K562 (cell line): ENCODE measurements around the gene KRTAP5-4. TPM values are rescaled to one million over a fixed set of nuclear protein-coding genes. Genes with fewer than 3 reads are reported as not detected.

Experiments
- ATAC-seq: fragments of 200-7000 bp; cut with Tn5 transposase; 3 replicates; pipeline ENCODE4 v1.9.1; 2020; ENCODE audit warnings: moderate library complexity
- BruUV-seq: library from RNA; stranded (reverse); fragments of 400-500 nt; replicated peaks from 2 replicates; lab custom pipeline; 2021; lab: Mats Ljungman, UMichigan
- CTCF ChIA-PET: fragments of 300-600 bp; formaldehyde crosslinking; extraction: SDS; loops from one replicate; lab custom pipeline; 2021; ENCODE audit warnings: low intra/inter-chr PET ratio; lab: Yijun Ruan, JAX
- POLR2A ChIA-PET: fragments of 300-600, 350-650 bp; sonication (Branson Sonifier 250); formaldehyde crosslinking; extraction: SDS; loops from one replicate; lab custom pipeline; 2021; ENCODE audit warnings: antibody characterized with exemption, inconsistent platforms; lab: Yijun Ruan, JAX
- DNase-seq, 4 experiments: peaks; one replicate each; pipeline versions ENCODE4 v3.0.0 to v3.0.0-alpha.2; 2011 to 2018; ENCODE audit warnings: low spot score in 3 of 4, mixed read lengths in 3 of 4; ENCODE audit errors: extremely low read depth in 1 of 4
- FAIRE-seq: peaks from 2 replicates; lab custom pipeline; 2011; peaks lifted over from hg19 to GRCh38; lab: Jason Lieb, UNC
- H2AFZ ChIP-seq: 2 replicates; pipeline ENCODE4 v1.6.0; 2011; ENCODE audit warnings: low read depth, low read length, control low read depth, inconsistent platforms
- H3K27ac ChIP-seq: fragments of 200-600 bp; 3 replicates; pipeline ENCODE4 v1.8.0; 2011; ENCODE audit warnings: low read depth, mild to moderate bottlenecking, control low read depth, inconsistent platforms, low read length, moderate library complexity, mixed read lengths; ENCODE audit errors: extremely low read depth
- H3K27me3 ChIP-seq, 2 experiments: fragments of 300-600 bp in 1 of 2; 2 replicates in 1 of 2; 3 replicates in 1 of 2; pipeline versions ENCODE4 v1.6.0 to v1.8.0; 2011; ENCODE audit warnings: inconsistent platforms in 2 of 2, low read length in 2 of 2, mild to moderate bottlenecking in 1 of 2, mixed read lengths in 1 of 2, moderate library complexity in 1 of 2; ENCODE audit not compliant: control insufficient read depth in 2 of 2, insufficient read depth in 2 of 2
- H3K36me3 ChIP-seq: fragments of 300-600 bp; 3 replicates; pipeline ENCODE4 v1.8.0; 2011; ENCODE audit warnings: mild to moderate bottlenecking, low read length, inconsistent platforms; ENCODE audit not compliant: control insufficient read depth, insufficient read depth
- H3K4me1 ChIP-seq, 2 experiments: fragments of 200-600 bp in 1 of 2; replicated peaks in 1 of 2; 2 replicates in 1 of 2; 3 replicates in 1 of 2; pipeline versions ENCODE4 v1.5.1 to v1.8.0; 2011; ENCODE audit warnings: inconsistent platforms in 2 of 2, low read length in 2 of 2, mild to moderate bottlenecking in 1 of 2, mixed read lengths in 1 of 2, moderate library complexity in 1 of 2; ENCODE audit not compliant: control insufficient read depth in 2 of 2, insufficient read depth in 2 of 2
- H3K4me2 ChIP-seq: 2 replicates; pipeline ENCODE4 v1.6.1; 2011; ENCODE audit warnings: low read length, control low read depth, inconsistent platforms, mixed read lengths; ENCODE audit not compliant: insufficient read depth
- H3K4me3 ChIP-seq: fragments of 200-600 bp; sonication (generic), shearing (Covaris generic); 2 replicates; pipeline ENCODE4 v1.5.1; 2016; ENCODE audit warnings: control low read depth, inconsistent platforms
- H3K79me2 ChIP-seq: fragments of 200-600 bp; 3 replicates; pipeline ENCODE4 v1.8.0; 2011; ENCODE audit warnings: low read length, inconsistent platforms; ENCODE audit not compliant: control insufficient read depth, insufficient read depth
- H3K9ac ChIP-seq, 2 experiments: 2 replicates each; pipeline versions ENCODE4 v1.6.0 to v1.6.1; 2011; ENCODE audit warnings: low read depth in 2 of 2, low read length in 2 of 2, control low read depth in 1 of 2, inconsistent platforms in 1 of 2, mild to moderate bottlenecking in 1 of 2, mixed read lengths in 1 of 2; ENCODE audit not compliant: insufficient read depth in 1 of 2
- H3K9me1 ChIP-seq: one replicate; pipeline ENCODE4 v1.6.0; 2011; ENCODE audit warnings: inconsistent platforms, mild to moderate bottlenecking, low read length, moderate library complexity; ENCODE audit not compliant: control insufficient read depth, insufficient read depth
- H3K9me3 ChIP-seq: replicated peaks from 2 replicates; pipeline ENCODE4 v1.5.1; 2011; ENCODE audit warnings: low read depth, low read length, inconsistent platforms; ENCODE audit not compliant: control insufficient read depth, insufficient read depth
- H4K20me1 ChIP-seq: replicated peaks from 2 replicates; pipeline ENCODE4 v1.6.1; 2011; ENCODE audit warnings: low read length, inconsistent platforms, mixed read lengths; ENCODE audit not compliant: control insufficient read depth, insufficient read depth
- BCLAF1 ChIP-seq, 2 experiments: fragments of 450-650 bp in 1 of 2; IDR thresholded peaks; 2 replicates each; pipeline ENCODE4 v1.6.1; 2011 to 2017; ENCODE audit warnings: low read depth in 2 of 2, antibody characterized with exemption in 1 of 2, borderline replicate concordance in 1 of 2, low read length in 1 of 2, mild to moderate bottlenecking in 1 of 2, mixed read lengths in 1 of 2; ENCODE audit not compliant: control insufficient read depth in 1 of 2
- FOS ChIP-seq: IDR thresholded peaks from 3 replicates; pipeline ENCODE4 v1.6.1; 2011; ENCODE audit not compliant: insufficient read length; ENCODE audit errors: extremely low read depth
- FOXM1 ChIP-seq, 2 experiments: fragments of 450-650 bp in 1 of 2; sonication (generic) in 1 of 2; formaldehyde crosslinking in 1 of 2; IDR thresholded peaks; 2 replicates each; pipeline versions ENCODE4 v1.6.1 to v1.9.0; 2017 to 2022; ENCODE audit warnings: low read depth in 2 of 2, mild to moderate bottlenecking in 2 of 2, missing genetic modification reagents in 1 of 2, moderate library complexity in 1 of 2
- FOXP4 ChIP-seq: sonication (generic); formaldehyde crosslinking; IDR thresholded peaks from 2 replicates; pipeline ENCODE4 v1.8.0; 2022; ENCODE audit warnings: mild to moderate bottlenecking, missing genetic modification reagents, borderline replicate concordance
- MTF1 ChIP-seq: fragments of 250-450 bp; sonication (Bioruptor Pico); IDR thresholded peaks from 2 replicates; pipeline ENCODE4 v1.9.0; 2021; ENCODE audit warnings: moderate library complexity, mild to moderate bottlenecking, inconsistent platforms, borderline replicate concordance
- TRIM24 ChIP-seq, 2 experiments: fragments of 450-650 bp; IDR thresholded peaks; 2 replicates each; pipeline ENCODE4 v1.6.1; 2016
- ZHX1 ChIP-seq: fragments of 150-350 bp; conservative IDR thresholded peaks from 2 replicates; pipeline ENCODE4 v1.6.1; 2014; ENCODE audit warnings: low read length
- ZNF12 ChIP-seq: sonication (generic); formaldehyde crosslinking; IDR thresholded peaks from 2 replicates; pipeline ENCODE4 v1.4.0; 2020; ENCODE audit warnings: mild to moderate bottlenecking, missing genetic modification reagents
- ZNF551 ChIP-seq: fragments of 250-450 bp; sonication (Bioruptor Pico); IDR thresholded peaks from 2 replicates; pipeline ENCODE4 v1.5.0; 2021; ENCODE audit warnings: mild to moderate bottlenecking, moderate library complexity
- ZNF717 ChIP-seq: fragments of 250-450 bp; sonication (Bioruptor Pico); IDR thresholded peaks from 2 replicates; pipeline ENCODE4 v1.5.0; 2021
- WGBS: fragments of 100-300 bp; shearing (Covaris generic); methylation state at CpG from one replicate; pipeline ENCODE4 v1.1.6; 2016; ENCODE audit warnings: low coverage, mixed read lengths; ENCODE audit not compliant: insufficient coverage; ENCODE audit errors: missing lambda C conversion rate; 5-methylcytosine and 5-hydroxymethylcytosine counted together
- in situ Hi-C: fragments of 300-500 bp; cut with MboI; formaldehyde crosslinking; loops from 4 replicates; pipeline ENCODE4 v1.15.0; 2018; ENCODE audit warnings: inconsistent platforms, mixed read lengths
- intact Hi-C: fragments of 100-400 bp; cut with micrococcal nuclease; formaldehyde crosslinking; loops from 2 replicates; pipeline ENCODE4 v1.14.2; 2022
- polyA plus RNA-seq, 8 experiments: library from polyadenylated mRNA; depleted of rRNA in 4 of 8; stranded (reverse) in 5 of 8; unstranded in 3 of 8; fragments of >200 nt; fragmentation: Nextera tagmentation in 2 of 8; fragmentation: Illumina TruSeq in 1 of 8; extraction: Ambion mirVana in 2 of 8; extraction: Trizol in 1 of 8; gene quantifications; 2 replicates each; pipeline versions ENCODE4 v1.2.1 to v1.2.3, GENCODE V29; 2011 to 2014; ENCODE audit warnings: inconsistent platforms in 1 of 8, missing spikeins in 1 of 8
- total RNA-seq, 7 experiments: library from RNA; depleted of rRNA in 6 of 7; stranded (reverse); fragments of >200 nt in 6 of 7; fragmentation: Illumina TruSeq in 2 of 7; extraction: Trizol in 2 of 7; gene quantifications; 2 replicates each; pipeline versions ENCODE4 v1.2.1 to v1.2.3, GENCODE V29; 2011 to 2021; ENCODE audit warnings: low replicate concordance in 1 of 7

Gene KRTAP5-4
- total and polyA plus RNA-seq, 9 of the 15 experiments (the other 6 are each of a cell fraction or from before 2014, with no cell fraction given), result not detected

- intact Hi-C loops, result no loop called here
- no TSS peak for BruUV-seq
- no peaks in the 10 kb centered on the region for H3K4me1 ChIP-seq
- peaks cover 45 to 54% of the 10 kb centered on the region in 2 experiments for H3K27me3 ChIP-seq
- FAIRE-seq (no peak), ATAC-seq (no peak), DNase-seq (no peak)
- no peaks in the 10 kb centered on the region for H3K9me3 ChIP-seq
- in situ Hi-C loops, result no loop called here
- no peak overlapping the region for H3K4me3 ChIP-seq
- peaks cover 2% of the 10 kb centered on the region for H3K9me1 ChIP-seq
- no peaks in the 10 kb centered on the region for H3K36me3 ChIP-seq
- no peak overlapping the region for H3K9ac ChIP-seq
- WGBS, result 9% methylated on average over 11 of the region's 11 CpGs
- H3K4me2 ChIP-seq, result no peak overlapping the region
- ChIA-PET CTCF (no interaction called here), POLR2A (no interaction called here)
- H2AFZ ChIP-seq, result no peak overlapping the region
- no peak overlapping the region for H3K27ac ChIP-seq
- H3K79me2 ChIP-seq, result no peaks in the 10 kb centered on the region
- H4K20me1 ChIP-seq, result 0 out of 2 replicates have a peak, but pooled peaks cover 9% of the 10 kb centered on the region
- TF ChIP-seq FOXP4 (CRISPR knock-in tag), result no peak
- TF ChIP-seq BCLAF1 (IDR thresholded peaks at IDR 0.05; ENCODE audit: borderline replicate concordance in 1 of 2, control insufficient read depth in 1 of 2, low read depth in 2 of 2, low read length in 1 of 2), result no peak
- no peak for TF ChIP-seq TRIM24 (IDR thresholded peaks at IDR 0.05)
- TF ChIP-seq ZNF12, result no peak
- TF ChIP-seq ZNF717, result no peak
- no peak for TF ChIP-seq FOXM1 (IDR thresholded peaks at IDR 0.05; ENCODE audit: low read depth)
- no peak for TF ChIP-seq FOXM1 (CRISPR knock-in tag; IDR thresholded peaks at IDR 0.05; ENCODE audit: low read depth)
- no peak for TF ChIP-seq MTF1
- TF ChIP-seq ZHX1, result no peak
- no peak for TF ChIP-seq ZNF551
- no peak for TF ChIP-seq FOS
Observed at GRCh38 chr11:1670905-1671371, 49.0 kb upstream of the KRTAP5-4 start.
